HuH-7.5 (cell line): ENCODE measurements around the gene CSNK1G1.
"Not testable (repeated sequence)": the region's sequence is repeated elsewhere in the genome, so short reads cannot be mapped to it uniquely, and the experiment has no call there.

Source experiments
- DNase-seq: peaks from one replicate; pipeline ENCODE4 v3.0.0; 2011; ENCODE audit warnings: low spot score

The CSNK1G1 gene

DNA sequence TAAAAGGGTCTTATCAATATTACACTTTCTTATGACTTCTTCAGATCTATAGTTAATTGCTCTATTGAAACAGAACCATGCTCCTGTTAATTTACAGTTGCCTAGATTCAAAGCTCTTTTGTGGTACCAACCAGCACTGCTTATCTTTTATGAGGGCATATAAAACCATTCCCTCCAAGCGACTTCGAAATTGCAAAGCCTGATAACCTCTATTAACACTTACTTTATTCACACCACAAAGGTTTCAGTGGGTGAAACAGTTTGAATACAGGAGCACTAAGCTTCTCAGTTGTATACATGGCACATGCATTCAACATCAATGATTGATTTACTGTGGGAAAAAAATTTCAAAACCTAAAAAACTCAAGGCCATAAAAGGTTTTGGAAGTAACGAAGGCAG lies 118.3 kb downstream of the CSNK1G1 start:
- no peak for DNase-seq

DNA sequence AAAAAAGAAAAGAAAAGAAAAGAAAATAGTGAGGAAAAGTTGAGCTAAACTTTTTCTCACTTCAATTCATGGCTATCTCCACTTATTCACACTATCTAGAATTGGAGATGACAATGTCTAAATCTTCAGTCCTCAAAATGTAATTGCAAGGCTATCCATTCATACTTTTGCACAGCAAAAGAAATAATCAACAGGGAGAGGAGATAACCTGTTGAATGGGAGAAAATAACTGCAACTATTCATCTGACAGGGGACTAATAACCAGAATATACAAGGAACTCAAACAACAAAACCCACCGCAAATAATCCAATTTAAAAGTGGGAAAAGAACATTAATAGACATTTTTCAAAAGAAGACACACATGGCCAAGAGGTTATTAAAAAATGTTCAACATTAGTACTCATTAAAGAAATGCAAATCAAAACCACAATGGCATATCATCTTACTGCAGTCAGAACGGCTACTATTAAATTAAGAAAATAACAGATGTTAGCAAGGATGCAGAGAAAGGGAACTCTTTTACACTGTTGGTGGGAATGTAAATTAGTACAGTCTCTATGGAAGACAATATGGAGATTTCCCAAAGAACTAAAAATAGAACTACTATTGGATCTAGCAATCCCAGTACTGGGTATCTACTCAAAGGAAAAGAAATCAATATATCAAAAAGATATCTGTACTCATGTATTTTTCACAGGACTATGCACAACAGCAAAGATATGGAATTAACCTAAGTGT lies 119.6 kb downstream of the CSNK1G1 start:
- DNase-seq, result no peak

DNA sequence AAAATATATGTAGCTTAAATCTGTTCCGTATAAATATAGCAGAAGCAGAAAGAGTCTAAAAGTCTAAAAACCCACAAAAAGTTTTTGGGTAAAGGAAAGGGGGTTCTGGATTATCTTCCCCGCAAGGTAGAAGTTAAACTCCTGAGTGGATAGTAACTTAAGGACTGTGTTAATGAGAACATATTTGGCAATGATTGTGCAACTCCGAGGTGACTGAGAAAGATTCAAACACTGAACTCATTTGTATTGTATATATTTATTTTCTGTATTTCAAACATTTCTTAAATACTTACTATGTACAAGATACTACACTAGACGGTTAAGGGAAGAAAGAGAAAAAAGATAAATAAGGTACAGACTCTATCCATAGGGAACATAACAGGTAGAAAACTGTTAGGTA lies 120.4 kb downstream of the CSNK1G1 start:
- DNase-seq, result no peak

DNA sequence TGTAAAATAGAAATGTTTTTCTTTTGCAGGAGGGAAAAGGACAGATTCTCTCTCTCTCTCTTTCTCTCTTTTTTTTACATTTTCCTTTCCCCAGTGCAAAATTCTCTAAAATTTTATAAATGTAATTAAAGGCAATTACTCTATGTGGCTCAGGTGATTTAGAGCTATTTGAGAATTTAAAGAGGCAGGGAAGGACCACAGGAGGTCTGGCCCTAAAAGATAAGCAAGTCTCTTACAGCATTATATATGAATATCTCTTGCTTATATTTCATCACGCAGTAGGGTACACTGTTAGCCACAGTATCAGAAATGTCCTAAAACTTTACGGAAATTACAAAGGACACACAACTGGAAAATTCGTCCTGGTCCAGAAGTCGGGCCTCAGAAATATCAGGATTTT lies 122.7 kb downstream of the CSNK1G1 start:
- DNase-seq, result no peak

DNA sequence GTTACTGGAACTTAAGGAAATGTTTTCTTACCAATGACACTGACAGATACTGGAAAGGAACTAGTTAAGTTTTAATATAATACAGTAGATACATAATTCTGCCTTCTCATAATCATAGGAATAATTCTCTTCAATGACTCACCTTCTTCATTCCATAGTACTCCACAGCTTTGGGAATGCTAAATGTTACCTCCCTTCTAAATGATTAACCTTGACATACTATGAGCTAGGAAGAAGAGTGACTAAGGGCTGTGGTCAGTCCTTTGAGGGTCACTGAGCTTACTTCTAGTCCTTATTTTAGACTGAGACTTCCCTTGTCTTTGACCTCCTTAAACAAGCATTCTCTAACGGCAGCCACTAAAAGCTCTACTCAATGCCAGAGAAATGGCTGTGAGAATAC lies 123.6 kb downstream of the CSNK1G1 start:
- no peak for DNase-seq

DNA sequence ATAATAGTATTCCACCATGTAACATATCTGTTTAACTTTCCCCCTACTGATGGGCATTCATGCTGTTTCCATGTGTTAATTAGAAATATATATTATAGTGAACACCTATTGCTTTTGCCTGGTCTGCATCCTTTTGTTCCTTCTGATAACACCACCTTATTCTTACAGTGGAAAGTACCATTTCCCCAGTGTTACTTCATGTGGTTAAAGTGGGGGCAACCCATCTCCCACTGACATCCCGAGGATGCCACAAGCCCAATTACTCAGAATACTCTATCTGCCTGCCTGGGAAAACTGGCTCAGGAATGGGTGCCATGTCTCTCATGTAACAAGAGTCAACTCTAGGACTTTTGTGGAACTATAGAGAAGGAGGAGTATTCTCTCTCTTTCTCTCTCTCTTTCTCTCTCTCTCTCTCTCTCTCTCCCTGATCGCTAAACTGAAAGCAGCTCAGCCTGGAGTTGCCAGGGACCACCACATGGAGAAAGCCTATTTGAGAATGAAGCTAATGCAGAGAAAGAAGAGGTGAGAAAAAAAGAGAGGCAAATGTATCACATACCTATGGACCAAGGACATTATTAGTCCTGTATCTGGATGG lies 126.7 kb downstream of the CSNK1G1 start:
- no peak for DNase-seq

DNA sequence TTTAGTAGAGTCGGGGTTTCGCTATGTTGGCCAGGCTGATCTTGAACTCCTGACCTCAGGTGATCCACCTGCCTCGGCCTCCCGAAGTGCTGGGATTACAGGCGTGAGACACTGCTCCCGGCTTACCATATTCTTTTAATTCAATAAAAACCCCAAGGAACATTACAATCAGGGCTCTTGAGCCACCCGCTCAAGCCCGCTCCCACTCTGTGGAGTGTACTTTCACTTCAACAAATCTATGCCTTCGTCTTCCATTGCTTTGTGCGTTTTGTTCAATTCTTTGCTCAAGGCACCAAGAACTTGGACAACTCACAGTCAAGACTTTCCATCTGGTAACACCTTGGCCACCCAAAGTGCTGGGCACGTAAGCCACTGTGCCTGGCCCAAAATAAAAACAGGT lies 130.2 kb downstream of the CSNK1G1 start:
- no peak for DNase-seq

DNA sequence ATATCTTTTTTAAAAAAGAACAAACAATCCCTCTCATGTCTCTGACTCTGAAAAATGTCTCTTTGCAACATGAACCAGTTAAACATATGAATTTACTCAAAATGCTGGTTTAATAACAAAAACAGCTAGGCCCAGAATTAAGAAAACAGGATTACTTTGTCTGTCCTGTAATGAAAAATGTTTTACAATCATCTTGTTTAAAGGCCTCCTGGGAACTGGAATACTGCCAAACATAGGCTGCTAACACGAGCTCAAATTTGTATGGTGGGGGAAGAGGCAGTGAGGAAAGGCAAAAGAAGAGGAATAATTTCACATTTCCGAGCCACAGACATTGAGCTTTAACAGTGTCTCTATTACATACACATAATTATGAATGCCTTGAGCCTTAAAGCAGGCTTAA lies 131.5 kb downstream of the CSNK1G1 start:
- DNase-seq, result no peak

DNA sequence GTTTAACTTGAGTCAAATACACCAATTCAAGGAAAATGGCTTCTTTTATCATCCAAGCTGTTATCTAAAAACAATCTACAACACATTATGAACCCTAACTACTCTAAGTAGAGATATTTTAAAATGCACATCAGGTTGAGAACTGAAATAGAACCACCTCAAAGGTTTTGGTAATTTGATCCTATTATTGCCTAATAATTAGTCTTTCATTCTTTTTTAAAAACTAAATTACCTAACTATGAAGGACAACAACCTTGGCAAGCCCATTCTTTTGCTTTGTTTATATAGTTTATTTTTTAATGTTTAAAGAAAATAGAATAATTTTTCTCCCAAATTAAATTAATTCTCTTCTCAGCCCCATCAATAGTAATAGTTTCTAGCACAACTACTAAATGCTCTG lies 132.1 kb downstream of the CSNK1G1 start:
- DNase-seq, result no peak

DNA sequence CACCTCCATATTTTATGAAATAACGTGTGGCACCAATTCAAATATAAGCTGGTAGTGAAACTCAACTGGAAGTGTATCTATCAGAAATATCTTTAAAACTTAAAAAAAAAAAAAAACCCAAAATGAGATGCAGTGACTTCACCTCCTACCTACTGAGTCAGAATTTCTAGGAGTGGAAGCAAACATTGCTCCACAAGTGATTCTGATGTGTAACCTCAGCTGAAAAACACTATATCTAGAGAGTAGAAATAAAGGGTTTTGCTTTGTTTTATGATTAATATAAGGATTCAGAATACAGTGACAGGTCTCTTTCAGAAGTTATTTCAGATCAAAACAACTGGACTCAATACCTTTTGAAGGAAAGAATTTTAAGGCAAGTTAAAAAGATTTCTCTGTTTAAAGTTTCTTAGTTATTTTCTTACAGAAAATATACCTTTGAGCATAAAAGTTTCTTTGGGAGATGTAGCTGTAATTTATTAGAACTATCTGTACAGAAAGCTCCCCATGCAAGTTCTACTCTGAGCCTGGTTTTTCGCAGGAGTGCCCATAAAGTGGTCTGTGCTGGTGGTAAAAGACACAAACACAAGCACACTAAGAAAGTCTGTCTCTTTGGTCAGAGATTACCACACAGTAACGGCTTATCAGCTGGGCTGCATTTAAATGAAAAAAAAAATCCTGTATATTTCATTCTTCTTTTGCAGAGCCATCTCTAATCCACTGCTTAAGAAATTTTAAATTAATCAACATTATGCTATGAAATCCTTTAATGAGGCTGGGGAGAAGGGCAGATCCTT lies 133.2 kb downstream of the CSNK1G1 start:
- no peak for DNase-seq

DNA sequence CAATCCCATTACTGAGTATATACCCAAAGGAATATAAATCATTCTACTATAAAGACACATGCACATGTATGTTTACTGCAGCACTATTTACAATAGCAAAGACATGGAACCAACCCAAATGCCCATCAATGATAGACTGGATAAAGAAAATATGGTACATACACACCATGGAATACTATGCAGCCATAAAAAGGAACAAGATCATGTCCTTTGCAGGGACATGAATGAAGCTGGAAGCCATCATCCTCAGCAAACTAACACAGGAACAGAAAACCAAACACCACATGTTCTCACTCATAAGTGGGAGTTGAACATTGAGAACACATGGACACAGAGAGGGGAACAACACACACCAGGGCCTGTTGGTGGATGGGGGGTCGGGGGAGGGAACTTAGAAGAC lies 134.1 kb downstream of the CSNK1G1 start:
- not testable (repeated sequence) for DNase-seq

DNA sequence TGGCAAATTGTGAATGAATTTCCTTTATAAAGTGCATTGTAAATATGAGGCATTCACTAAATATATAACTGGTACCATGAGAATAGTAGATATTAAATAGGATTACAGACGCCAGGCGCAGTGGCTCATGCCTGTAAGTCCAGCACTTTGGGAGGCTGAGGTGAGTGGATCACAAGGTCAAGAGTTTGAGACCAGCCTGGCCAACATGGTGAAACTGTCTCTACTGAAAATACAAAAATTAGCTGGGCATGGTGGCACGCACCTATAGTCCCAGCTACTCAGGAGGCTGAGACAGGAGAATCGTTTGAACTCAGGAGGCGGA lies 138.6 kb downstream of the CSNK1G1 start:
- not testable (repeated sequence) for DNase-seq

DNA sequence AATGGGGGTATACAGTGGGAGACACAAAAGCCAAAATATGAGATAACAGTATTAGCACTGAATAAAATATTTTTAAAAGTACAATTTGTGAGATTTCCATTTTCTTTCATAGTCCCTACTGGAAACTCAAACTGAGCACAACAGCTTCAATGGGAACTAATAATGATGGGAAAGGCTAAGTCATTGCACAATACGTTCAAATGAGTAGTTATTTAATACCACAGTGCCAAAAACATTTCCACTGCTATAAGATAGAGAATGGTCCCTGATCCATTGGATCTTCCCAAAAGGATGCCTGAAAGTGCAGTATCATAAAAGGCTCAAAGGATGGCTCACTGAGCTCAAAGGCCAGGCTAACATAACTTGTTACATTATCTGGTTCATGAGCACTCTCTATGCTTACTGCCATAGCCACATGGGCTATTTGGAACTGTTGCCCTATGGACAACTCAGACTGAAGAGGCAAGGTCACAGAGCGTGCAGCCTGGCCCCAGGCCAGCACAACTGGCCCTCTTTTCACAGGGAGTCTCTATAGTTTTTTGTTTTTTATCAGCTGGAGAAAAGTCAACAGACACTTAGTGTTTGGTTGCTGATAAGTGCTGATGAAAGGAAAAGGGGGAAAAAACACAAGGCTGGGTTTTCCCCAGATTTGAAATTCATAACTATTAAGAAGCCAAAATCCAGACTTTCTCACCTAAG lies 139.1 kb downstream of the CSNK1G1 start:
- DNase-seq, result peak; percentile 23

DNA sequence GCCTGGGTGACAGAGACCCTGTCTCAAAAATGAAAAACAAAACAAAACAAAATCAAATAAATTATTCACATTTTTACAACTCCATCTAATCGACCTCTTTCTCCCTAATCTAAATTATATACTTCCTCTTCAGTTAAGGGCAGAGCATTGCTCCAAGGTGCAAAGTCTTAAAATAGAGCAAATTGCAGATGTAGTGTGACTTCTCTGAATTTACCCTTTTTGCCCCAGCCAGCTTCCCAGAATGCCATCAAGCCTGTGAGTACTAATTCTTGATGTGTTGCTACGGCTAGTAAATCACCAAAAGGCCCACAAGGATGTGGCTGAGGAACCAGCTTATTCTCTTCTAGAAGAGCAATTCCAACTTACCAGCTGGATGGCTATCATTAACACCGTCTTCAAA lies 139.8 kb downstream of the CSNK1G1 start:
- no peak for DNase-seq

DNA sequence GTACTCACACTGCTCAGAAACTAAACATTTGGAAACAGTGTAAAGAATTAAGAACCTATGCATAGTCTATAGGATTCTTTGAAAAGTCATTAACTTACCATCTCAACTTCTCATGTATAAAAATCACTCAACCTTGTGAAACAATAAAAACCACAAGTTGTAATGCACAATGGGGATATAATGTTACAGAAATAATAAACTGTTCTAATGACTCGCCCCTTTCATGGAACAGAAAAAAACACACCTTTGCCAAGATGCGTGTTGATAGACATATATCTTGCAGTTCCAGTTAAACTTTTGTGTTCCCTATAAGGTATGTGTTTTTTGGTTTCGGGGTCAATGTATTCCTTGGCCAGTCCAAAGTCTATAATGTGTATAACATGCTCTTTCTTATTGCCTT lies 142.3 kb downstream of the CSNK1G1 start:
- no peak for DNase-seq

DNA sequence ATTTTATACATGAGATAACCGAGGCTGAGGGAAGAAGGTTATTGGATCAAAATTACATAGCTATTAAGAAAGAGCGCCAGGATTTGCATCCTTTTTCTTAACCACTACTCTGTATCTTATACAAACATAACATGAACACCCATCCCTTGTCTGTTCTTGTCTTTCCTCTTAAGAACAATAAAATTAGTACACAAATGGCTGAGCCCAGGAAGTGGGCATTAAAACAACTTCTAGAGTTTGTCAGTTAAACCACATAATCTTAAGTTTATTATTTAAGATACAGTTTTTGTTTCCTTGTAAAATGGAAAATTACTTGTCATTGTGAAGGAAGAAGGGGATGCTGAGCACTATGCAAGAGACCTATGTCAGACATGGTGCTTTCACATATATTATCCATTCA lies 144.3 kb downstream of the CSNK1G1 start:
- no peak for DNase-seq

DNA sequence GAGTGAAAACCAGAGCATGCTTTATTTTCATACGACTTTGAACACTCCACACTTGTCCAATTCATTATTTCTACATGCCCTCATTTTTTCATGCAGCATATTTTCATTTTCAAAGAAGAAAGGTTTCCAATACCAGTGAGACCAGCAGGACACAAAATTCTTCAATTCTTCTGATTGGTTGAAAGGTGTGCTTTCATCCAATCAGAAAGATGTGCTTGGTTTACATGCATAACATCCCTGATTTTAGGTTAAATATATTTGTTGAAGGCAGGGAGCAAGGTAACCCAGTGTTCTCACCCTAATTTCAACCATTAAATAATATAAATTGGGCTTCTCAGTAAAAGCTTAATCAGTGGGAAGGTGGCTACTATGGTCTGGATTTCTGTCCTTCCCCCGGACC lies 145.6 kb downstream of the CSNK1G1 start:
- no peak for DNase-seq

DNA sequence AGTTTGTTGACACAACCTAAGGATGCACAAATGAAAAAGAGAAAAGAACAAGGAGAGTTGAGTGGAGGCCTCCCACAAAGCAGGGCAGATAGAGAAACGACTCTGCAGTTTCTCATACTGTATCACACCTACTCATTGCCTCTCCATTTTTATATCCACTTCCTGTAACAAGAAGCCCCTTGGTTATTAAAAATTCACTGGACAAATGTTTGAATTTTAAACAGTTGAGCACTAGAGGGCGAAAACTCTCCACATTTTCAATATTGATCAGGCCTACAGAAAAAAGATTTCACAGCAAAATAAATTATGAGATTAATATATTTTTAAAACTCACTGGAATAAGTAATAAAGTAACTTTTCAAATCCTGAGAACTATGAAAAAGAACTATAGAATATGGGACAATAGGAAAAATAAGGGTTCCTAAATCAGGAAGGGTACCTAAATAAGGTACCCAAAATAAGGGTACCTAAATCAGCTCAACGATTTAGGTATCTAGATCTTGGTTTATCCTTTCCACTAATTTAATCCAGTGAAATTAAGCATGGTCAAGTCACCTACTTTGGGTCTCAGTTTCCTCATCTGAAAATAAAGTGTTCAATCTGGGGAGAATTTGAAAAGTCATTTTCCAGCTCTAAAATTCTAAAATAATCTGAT lies 146.2 kb downstream of the CSNK1G1 start:
- peak; percentile 8 for DNase-seq

DNA sequence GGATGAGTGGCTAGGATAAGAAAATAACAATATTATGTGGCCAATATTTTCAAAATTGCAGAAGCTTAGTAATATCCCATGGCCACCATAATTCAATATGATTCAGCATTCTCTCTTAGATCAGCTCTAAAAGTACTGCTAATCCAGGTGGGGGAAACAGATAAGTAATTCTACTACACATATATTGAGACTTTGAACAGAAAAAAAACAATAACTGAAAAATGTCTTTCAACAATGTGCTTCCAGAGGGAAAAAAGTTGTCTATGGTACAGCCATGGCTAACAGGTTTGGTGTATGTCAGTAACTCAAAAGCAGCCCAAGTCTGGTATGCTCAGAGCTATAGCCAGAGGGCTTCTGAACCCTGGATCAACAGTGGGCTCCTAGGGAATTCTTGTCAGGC lies 150.8 kb downstream of the CSNK1G1 start:
- no peak for DNase-seq

DNA sequence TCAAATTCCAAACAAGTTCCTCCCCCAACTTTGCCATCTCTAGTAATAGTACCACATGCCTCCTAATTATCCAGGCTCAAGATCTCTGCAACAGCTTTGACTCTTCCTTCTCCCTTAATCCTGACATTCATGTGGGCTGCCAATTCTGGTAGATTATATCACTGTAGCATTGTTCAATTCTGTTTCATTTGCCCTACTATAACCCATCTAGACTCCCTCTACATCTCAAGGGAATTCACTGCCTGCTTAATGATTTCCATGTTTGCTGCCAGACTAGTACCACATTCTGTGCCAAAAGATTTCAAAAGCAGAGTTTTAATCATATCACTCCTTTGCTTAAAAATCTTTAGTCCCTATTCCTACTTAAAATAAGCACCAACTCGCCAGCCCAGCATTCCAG lies 158.5 kb downstream of the CSNK1G1 start:
- no peak for DNase-seq

DNA sequence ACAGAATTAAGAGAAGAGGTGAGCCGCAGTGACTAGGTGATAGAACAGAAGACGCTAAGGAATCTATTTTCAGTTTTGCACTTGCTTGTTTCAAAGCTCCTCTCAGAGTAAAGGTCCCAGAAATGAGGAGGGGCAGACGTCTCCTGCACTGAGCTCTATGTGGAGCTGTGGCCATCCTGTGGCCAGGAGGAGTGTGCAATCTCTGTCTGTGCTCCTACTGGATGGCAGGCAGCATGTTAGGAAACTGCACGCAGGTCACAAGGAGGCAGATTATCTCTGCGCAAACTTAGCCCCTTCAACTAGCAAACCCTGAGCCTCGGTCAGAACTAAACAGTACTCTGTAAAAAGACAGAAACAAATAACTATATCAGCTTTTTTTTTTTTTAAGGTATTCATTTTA lies 162.0 kb downstream of the CSNK1G1 start:
- no peak for DNase-seq
